ENCODE results near the gene CLDN15. TPM values are rescaled to one million over a fixed set of nuclear protein-coding genes. Genes with fewer than 3 reads are reported as not detected.

Gene CLDN15
- total RNA-seq, 1 experiment from 2014 or later = 6.5 TPM

DNA sequence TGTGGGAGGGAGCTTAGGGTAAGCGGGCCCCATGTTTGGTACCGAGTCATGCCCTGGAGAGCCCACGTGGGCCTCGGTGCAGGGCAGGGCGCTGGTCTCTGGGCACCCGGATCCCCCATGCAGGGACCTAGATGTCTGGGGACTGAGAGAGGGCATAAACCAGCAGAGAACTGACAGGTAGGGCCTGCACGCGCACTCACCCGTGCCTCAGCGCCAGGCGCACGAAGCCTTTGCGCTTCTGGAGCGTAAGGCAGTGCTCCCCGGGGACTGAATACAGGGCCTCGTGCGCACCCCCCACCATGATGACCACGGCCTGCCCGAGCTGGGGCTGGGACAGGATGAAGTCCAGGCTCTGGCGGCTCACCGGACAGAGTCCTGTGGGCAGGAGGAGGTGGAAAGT, 39.6 kb downstream of the CLDN15 start:
- no peak for TF ChIP-seq ELF4 (CRISPR knock-in tag; IDR thresholded peaks at IDR 0.05; ENCODE audit: low read depth)
- peak; percentile 45; the same call in 1 of the 2 replicates for TF ChIP-seq FOXP1 (CRISPR knock-in tag; IDR thresholded peaks at IDR 0.05; ENCODE audit: borderline replicate concordance)
- Mint-ChIP-seq H3K27ac (no peak overlapping the region), H3K27me3 (ENCODE audit: low read depth) (peaks cover 15% of the 10 kb centered on the region), H3K4me3 (no peak overlapping the region), H3K9me3 (no peaks in the 10 kb centered on the region), H3K4me1 (peaks cover 28% of the 10 kb centered on the region), H3K36me3 (no peaks in the 10 kb centered on the region)
- POLR2A ChIA-PET = no interaction called here
- ATAC-seq = no peak
- DNase-seq (ENCODE audit: low spot score) = no peak
- CTCF ChIA-PET = no interaction called here

DNA sequence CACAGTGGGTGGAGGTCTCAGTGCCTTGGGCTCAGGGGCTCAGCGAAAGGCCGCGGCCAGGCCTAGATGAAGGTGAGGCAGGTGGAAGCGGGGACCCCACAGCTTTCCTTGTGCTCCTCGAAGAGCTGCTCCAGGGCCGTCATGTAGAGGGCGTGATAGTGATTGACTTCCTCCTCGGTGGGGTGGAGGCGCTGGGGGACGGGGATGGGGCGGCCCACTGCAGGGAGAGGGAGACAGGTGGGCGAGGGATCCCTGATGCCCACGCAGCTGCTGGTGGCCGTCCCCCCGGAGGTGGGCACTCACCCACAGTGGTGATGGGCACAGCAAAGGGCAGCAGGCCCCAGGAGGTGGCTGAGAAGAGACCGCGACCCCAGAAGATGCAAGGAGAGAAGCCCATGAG, 41.7 kb downstream of the CLDN15 start:
- Mint-ChIP-seq H3K36me3 (no peaks in the 10 kb centered on the region), H3K4me3 (no peak overlapping the region), H3K4me1 (peaks cover 13% of the 10 kb centered on the region), H3K9me3 (no peaks in the 10 kb centered on the region), H3K27ac (no peak overlapping the region), H3K27me3 (ENCODE audit: low read depth) (no peaks in the 10 kb centered on the region; the same call in 1 of the 2 replicates)
- DNase-seq (ENCODE audit: low spot score) (no peak), ATAC-seq (no peak)
- ChIA-PET CTCF (interaction anchor here (1.6 to 8.0 kb wide), 3 partner anchors 22 to 87 kb away, joined by 7 to 217 read pairs (median 16); no protein-coding TSS in a partner anchor), POLR2A (interaction anchor here (0.6 kb wide), 1 partner anchor 112 kb away, joined by 3 read pairs; no protein-coding TSS in a partner anchor)
- TF ChIP-seq TEAD4 (CRISPR knock-in tag; IDR thresholded peaks at IDR 0.05) (no peak), FOXP1 (CRISPR knock-in tag; IDR thresholded peaks at IDR 0.05; ENCODE audit: borderline replicate concordance) (no peak), NFATC4 (CRISPR knock-in tag; IDR thresholded peaks at IDR 0.05) (no peak), GTF2I (CRISPR knock-in tag; conservative IDR thresholded peaks at IDR 0.05) (no peak), NR2C2 (CRISPR knock-in tag; IDR thresholded peaks at IDR 0.05) (no peak), ZNF219 (CRISPR knock-in tag; IDR thresholded peaks at IDR 0.05; ENCODE audit: borderline replicate concordance) (no peak), NFYB (CRISPR knock-in tag; conservative IDR thresholded peaks at IDR 0.05; ENCODE audit: low read depth) (no peak), NR3C1 (CRISPR knock-in tag; conservative IDR thresholded peaks at IDR 0.05; ENCODE audit: low read depth) (no peak)
- TF ChIP-seq, protein P1, sequence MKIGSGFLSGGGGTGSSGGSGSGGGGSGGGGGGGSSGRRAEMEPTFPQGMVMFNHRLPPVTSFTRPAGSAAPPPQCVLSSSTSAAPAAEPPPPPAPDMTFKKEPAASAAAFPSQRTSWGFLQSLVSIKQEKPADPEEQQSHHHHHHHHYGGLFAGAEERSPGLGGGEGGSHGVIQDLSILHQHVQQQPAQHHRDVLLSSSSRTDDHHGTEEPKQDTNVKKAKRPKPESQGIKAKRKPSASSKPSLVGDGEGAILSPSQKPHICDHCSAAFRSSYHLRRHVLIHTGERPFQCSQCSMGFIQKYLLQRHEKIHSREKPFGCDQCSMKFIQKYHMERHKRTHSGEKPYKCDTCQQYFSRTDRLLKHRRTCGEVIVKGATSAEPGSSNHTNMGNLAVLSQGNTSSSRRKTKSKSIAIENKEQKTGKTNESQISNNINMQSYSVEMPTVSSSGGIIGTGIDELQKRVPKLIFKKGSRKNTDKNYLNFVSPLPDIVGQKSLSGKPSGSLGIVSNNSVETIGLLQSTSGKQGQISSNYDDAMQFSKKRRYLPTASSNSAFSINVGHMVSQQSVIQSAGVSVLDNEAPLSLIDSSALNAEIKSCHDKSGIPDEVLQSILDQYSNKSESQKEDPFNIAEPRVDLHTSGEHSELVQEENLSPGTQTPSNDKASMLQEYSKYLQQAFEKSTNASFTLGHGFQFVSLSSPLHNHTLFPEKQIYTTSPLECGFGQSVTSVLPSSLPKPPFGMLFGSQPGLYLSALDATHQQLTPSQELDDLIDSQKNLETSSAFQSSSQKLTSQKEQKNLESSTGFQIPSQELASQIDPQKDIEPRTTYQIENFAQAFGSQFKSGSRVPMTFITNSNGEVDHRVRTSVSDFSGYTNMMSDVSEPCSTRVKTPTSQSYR (CRISPR knock-in tag; IDR thresholded peaks at IDR 0.05) = no peak
- TF ChIP-seq, protein P2, sequence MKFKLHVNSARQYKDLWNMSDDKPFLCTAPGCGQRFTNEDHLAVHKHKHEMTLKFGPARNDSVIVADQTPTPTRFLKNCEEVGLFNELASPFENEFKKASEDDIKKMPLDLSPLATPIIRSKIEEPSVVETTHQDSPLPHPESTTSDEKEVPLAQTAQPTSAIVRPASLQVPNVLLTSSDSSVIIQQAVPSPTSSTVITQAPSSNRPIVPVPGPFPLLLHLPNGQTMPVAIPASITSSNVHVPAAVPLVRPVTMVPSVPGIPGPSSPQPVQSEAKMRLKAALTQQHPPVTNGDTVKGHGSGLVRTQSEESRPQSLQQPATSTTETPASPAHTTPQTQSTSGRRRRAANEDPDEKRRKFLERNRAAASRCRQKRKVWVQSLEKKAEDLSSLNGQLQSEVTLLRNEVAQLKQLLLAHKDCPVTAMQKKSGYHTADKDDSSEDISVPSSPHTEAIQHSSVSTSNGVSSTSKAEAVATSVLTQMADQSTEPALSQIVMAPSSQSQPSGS (CRISPR knock-in tag; IDR thresholded peaks at IDR 0.05; ENCODE audit: borderline replicate concordance, low read depth) = no peak
- TF ChIP-seq, protein P3, sequence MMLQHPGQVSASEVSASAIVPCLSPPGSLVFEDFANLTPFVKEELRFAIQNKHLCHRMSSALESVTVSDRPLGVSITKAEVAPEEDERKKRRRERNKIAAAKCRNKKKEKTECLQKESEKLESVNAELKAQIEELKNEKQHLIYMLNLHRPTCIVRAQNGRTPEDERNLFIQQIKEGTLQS (CRISPR knock-in tag; conservative IDR thresholded peaks at IDR 0.05) = no peak

DNA sequence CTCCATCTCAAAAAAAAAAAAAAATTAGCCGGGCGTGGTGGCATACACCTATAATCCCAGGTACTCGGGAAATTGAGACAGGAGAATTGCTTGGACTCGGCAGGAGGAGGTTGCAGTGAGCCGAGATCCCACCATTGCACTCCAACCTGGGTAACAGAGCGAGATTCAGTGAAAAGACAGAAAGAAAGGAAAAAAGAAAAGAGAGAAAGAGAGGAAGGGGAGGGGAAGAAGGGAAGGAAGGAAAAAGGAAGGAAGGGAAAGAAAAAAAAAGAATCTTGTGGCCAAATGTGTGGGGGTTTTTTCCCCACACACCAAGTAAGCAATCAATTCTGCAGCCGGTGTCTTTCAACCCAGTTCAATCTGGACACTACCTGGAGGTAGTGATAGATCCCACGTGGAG, 48.5 kb downstream of the CLDN15 start:
- no peak overlapping the region for H3K4me3 Mint-ChIP-seq
- TF ChIP-seq, protein P4, sequence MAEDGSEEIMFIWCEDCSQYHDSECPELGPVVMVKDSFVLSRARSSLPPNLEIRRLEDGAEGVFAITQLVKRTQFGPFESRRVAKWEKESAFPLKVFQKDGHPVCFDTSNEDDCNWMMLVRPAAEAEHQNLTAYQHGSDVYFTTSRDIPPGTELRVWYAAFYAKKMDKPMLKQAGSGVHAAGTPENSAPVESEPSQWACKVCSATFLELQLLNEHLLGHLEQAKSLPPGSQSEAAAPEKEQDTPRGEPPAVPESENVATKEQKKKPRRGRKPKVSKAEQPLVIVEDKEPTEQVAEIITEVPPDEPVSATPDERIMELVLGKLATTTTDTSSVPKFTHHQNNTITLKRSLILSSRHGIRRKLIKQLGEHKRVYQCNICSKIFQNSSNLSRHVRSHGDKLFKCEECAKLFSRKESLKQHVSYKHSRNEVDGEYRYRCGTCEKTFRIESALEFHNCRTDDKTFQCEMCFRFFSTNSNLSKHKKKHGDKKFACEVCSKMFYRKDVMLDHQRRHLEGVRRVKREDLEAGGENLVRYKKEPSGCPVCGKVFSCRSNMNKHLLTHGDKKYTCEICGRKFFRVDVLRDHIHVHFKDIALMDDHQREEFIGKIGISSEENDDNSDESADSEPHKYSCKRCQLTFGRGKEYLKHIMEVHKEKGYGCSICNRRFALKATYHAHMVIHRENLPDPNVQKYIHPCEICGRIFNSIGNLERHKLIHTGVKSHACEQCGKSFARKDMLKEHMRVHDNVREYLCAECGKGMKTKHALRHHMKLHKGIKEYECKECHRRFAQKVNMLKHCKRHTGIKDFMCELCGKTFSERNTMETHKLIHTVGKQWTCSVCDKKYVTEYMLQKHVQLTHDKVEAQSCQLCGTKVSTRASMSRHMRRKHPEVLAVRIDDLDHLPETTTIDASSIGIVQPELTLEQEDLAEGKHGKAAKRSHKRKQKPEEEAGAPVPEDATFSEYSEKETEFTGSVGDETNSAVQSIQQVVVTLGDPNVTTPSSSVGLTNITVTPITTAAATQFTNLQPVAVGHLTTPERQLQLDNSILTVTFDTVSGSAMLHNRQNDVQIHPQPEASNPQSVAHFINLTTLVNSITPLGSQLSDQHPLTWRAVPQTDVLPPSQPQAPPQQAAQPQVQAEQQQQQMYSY (CRISPR knock-in tag; IDR thresholded peaks at IDR 0.05) = no peak
- no peak for TF ChIP-seq ZNF317 (CRISPR knock-in tag; IDR thresholded peaks at IDR 0.05; ENCODE audit: borderline replicate concordance, low read depth)
- TF ChIP-seq, protein P5, sequence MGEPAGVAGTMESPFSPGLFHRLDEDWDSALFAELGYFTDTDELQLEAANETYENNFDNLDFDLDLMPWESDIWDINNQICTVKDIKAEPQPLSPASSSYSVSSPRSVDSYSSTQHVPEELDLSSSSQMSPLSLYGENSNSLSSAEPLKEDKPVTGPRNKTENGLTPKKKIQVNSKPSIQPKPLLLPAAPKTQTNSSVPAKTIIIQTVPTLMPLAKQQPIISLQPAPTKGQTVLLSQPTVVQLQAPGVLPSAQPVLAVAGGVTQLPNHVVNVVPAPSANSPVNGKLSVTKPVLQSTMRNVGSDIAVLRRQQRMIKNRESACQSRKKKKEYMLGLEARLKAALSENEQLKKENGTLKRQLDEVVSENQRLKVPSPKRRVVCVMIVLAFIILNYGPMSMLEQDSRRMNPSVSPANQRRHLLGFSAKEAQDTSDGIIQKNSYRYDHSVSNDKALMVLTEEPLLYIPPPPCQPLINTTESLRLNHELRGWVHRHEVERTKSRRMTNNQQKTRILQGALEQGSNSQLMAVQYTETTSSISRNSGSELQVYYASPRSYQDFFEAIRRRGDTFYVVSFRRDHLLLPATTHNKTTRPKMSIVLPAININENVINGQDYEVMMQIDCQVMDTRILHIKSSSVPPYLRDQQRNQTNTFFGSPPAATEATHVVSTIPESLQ (CRISPR knock-in tag; IDR thresholded peaks at IDR 0.05) = no peak
- TF ChIP-seq, protein P6, sequence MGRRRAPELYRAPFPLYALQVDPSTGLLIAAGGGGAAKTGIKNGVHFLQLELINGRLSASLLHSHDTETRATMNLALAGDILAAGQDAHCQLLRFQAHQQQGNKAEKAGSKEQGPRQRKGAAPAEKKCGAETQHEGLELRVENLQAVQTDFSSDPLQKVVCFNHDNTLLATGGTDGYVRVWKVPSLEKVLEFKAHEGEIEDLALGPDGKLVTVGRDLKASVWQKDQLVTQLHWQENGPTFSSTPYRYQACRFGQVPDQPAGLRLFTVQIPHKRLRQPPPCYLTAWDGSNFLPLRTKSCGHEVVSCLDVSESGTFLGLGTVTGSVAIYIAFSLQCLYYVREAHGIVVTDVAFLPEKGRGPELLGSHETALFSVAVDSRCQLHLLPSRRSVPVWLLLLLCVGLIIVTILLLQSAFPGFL (CRISPR knock-in tag; IDR thresholded peaks at IDR 0.05; ENCODE audit: borderline replicate concordance) = no peak
- no peak for TF ChIP-seq FOXP1 (CRISPR knock-in tag; IDR thresholded peaks at IDR 0.05; ENCODE audit: borderline replicate concordance)
- no peak for TF ChIP-seq ELF4 (CRISPR knock-in tag; IDR thresholded peaks at IDR 0.05; ENCODE audit: low read depth)
- no peak for TF ChIP-seq ZNF232 (CRISPR knock-in tag; IDR thresholded peaks at IDR 0.05)
- ChIA-PET POLR2A (no interaction called here), CTCF (no interaction called here)
- ATAC-seq = no peak
- H3K36me3 Mint-ChIP-seq = no peaks in the 10 kb centered on the region
- H3K9me3 Mint-ChIP-seq = no peaks in the 10 kb centered on the region
- H3K27ac Mint-ChIP-seq = no peak overlapping the region
- H3K4me1 Mint-ChIP-seq = no peaks in the 10 kb centered on the region
- peaks cover 2% of the 10 kb centered on the region; the same call in 1 of the 2 replicates for H3K27me3 Mint-ChIP-seq (ENCODE audit: low read depth)
- no peak for DNase-seq (ENCODE audit: low spot score)

All from WTC11 (cell line).